GM18870 (cell line): ENCODE data around the gene B4GAT1.
"Not testable (repeated sequence)": the region's sequence is repeated elsewhere in the genome, so short reads cannot be mapped to it uniquely, and the experiment has no call there.

Experiments
- ATAC-seq: cut with Tn5 transposase; IDR thresholded peaks from one replicate; pipeline ENCODE4 v1.9.1; 2021; ENCODE audit warnings: moderate library complexity; ENCODE audit not compliant: unreplicated experiment

The B4GAT1 gene

GRCh38 chr11:66347425-66348276 lies at the start of gene B4GAT1:
B4GAT1 (minus strand) TSS chr11:66347629; CDS start chr11:66347545, 84 bp downstream.
- no peak for ATAC-seq

GRCh38 chr11:66393954-66394353 lies 46.5 kb upstream of the B4GAT1 start:
- no peak for ATAC-seq

- ATAC-seq = no peak
Observed at GRCh38 chr11:66391322-66391721, 43.9 kb upstream of the B4GAT1 start.

- no peak for ATAC-seq
Observed at GRCh38 chr11:66388780-66389386, 41.5 kb upstream of the B4GAT1 start.

- no peak for ATAC-seq
Observed at GRCh38 chr11:66386171-66387069, 39.0 kb upstream of the B4GAT1 start.

GRCh38 chr11:66384316-66384715 lies 36.9 kb upstream of the B4GAT1 start:
- not testable (repeated sequence) for ATAC-seq

- not testable (repeated sequence) for ATAC-seq
Observed at GRCh38 chr11:66380264-66380663, 32.8 kb upstream of the B4GAT1 start.

- not testable (repeated sequence) for ATAC-seq
Observed at GRCh38 chr11:66373690-66374287, 26.4 kb upstream of the B4GAT1 start.

- no peak for ATAC-seq
Observed at GRCh38 chr11:66373265-66373664, 25.8 kb upstream of the B4GAT1 start.

GRCh38 chr11:66371627-66372415 lies 24.4 kb upstream of the B4GAT1 start, which contains the start of gene SLC29A2:
SLC29A2 (minus strand) TSS chr11:66371760; CDS start chr11:66371591, 169 bp downstream.
- ATAC-seq = no peak

GRCh38 chr11:66369073-66369894 lies 21.9 kb upstream of the B4GAT1 start:
- no peak for ATAC-seq

- ATAC-seq = no peak
Observed at GRCh38 chr11:66368484-66368883, 21.1 kb upstream of the B4GAT1 start.

GRCh38 chr11:66367561-66368312 lies 20.3 kb upstream of the B4GAT1 start:
- no peak for ATAC-seq

GRCh38 chr11:66366844-66367477 lies 19.5 kb upstream of the B4GAT1 start:
- ATAC-seq = no peak

- no peak for ATAC-seq
Observed at GRCh38 chr11:66365711-66366619, 18.5 kb upstream of the B4GAT1 start.

GRCh38 chr11:66365166-66365565 lies 17.7 kb upstream of the B4GAT1 start:
- ATAC-seq = no peak
